Endodermal cell (in vitro differentiated cells): ENCODE data around the gene IL10RA. TPM values are rescaled to one million over a fixed set of nuclear protein-coding genes. Genes with fewer than 3 reads are reported as not detected.

Experiments used
- DNase-seq: peaks from one replicate; pipeline ENCODE4 v3.0.0-alpha.2; 2017
- H3K27ac ChIP-seq: 2 replicates; pipeline ENCODE4 v1.5.1; 2013; ENCODE audit warnings: mild to moderate bottlenecking, low read depth, low read length, moderate library complexity
- H3K27me3 ChIP-seq: 2 replicates; pipeline ENCODE4 v1.6.1; 2013; ENCODE audit warnings: mild to moderate bottlenecking, low read length, moderate library complexity; ENCODE audit not compliant: insufficient read depth, control insufficient read depth, poor library complexity, severe bottlenecking
- H3K36me3 ChIP-seq: 2 replicates; pipeline ENCODE4 v1.7.0; 2013; ENCODE audit warnings: mild to moderate bottlenecking, low read length, moderate library complexity; ENCODE audit not compliant: control insufficient read depth, insufficient read depth
- H3K4me1 ChIP-seq: one replicate; pipeline ENCODE4 v1.7.0; 2013; ENCODE audit warnings: low read length; ENCODE audit not compliant: control insufficient read depth, insufficient read depth
- H3K4me3 ChIP-seq: 2 replicates; pipeline ENCODE4 v1.5.1; 2013; ENCODE audit warnings: mild to moderate bottlenecking, low read length, moderate library complexity
- H3K9ac ChIP-seq: 2 replicates; pipeline ENCODE4 v1.6.1; 2013; ENCODE audit warnings: mild to moderate bottlenecking, low read length, moderate library complexity; ENCODE audit not compliant: poor library complexity, severe bottlenecking; ENCODE audit errors: extremely low read depth
- H3K9me3 ChIP-seq: 2 replicates; pipeline ENCODE4 v1.6.1; 2013; ENCODE audit warnings: mild to moderate bottlenecking, low read length, moderate library complexity; ENCODE audit not compliant: control insufficient read depth
- H3K27ac Mint-ChIP-seq: 2 replicates; pipeline ENCODE4 v1.8.0; 2020; ENCODE audit warnings: mixed read lengths
- H3K27me3 Mint-ChIP-seq: 2 replicates; pipeline ENCODE4 v1.8.0; 2021; ENCODE audit warnings: mild to moderate bottlenecking, mixed read lengths; ENCODE audit not compliant: insufficient read depth
- H3K36me3 Mint-ChIP-seq: 2 replicates; pipeline ENCODE4 v1.8.0; 2020; ENCODE audit warnings: low read depth, mixed read lengths
- H3K4me1 Mint-ChIP-seq: 2 replicates; pipeline ENCODE4 v1.8.0; 2020; ENCODE audit warnings: mixed read lengths
- H3K4me3 Mint-ChIP-seq: 2 replicates; pipeline ENCODE4 v1.8.0; 2020; ENCODE audit warnings: mild to moderate bottlenecking, moderate library complexity, mixed read lengths
- H3K9me3 Mint-ChIP-seq: 2 replicates; pipeline ENCODE4 v1.8.0; 2020; ENCODE audit warnings: mild to moderate bottlenecking, mixed read lengths
- WGBS, 2 experiments: methylation state at CpG; one replicate each; pipeline versions ENCODE4 v1.1.5 to v1.1.7; 2013; ENCODE audit warnings: missing lambda C conversion rate in 2 of 2, mixed read lengths in 1 of 2; ENCODE audit not compliant: insufficient coverage in 1 of 2, insufficient read length in 1 of 2; 5-methylcytosine and 5-hydroxymethylcytosine counted together
- total RNA-seq, 2 donors: library from RNA; stranded (reverse); fragmentation: NEBNext Ultra II Directional in 1 of 2; extraction: Animal tissue kit (Norgen Biotek cat#: 25700) in 1 of 2; gene quantifications; 2 replicates in 1 of 2; 3 replicates in 1 of 2; pipeline ENCODE4 v1.2.1, GENCODE V29; 2021
- TF ChIP-seq, protein P1 (sequence below): fragments of 200-600 bp; sonication (generic); conservative IDR thresholded peaks from 2 replicates; pipeline ENCODE4 v1.5.0; 2021; ENCODE audit warnings: antibody characterized with exemption, mild to moderate bottlenecking

The IL10RA gene
- total RNA-seq, 2 donors from 2014 or later: 0.46 to 0.51 TPM

DNA sequence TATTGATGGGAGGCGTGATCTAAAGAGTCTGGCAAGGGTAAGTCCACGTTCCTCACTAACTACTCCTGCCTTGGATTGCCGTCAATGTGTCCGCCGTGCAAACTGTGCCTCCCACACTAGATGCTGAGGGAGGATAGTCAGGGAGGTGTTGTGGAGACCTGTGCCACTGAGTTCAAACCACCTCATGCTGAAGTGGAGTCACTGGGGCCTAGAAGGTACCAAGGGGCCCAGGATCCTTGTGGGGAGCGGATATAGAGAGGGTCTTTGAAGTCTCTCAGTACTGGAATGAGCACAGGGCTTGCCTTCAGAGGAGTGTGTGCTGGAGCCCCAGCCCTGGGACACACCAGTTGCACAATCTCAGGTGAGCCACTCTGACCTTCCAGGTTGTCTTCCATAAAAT lies 63.6 kb downstream of the IL10RA start:
- Histone ChIP-seq H3K36me3 (no peaks in the 10 kb centered on the region), H3K4me3 (no peak overlapping the region), H3K27ac (no peak overlapping the region), H3K27me3 (no peaks in the 10 kb centered on the region), H3K9me3 (no peaks in the 10 kb centered on the region), H3K9ac (no peak overlapping the region), H3K4me1 (no peaks in the 10 kb centered on the region)
- Mint-ChIP-seq H3K9me3 (no peaks in the 10 kb centered on the region), H3K27ac (no peak overlapping the region), H3K4me1 (peaks cover 5% of the 10 kb centered on the region), H3K4me3 (no peak overlapping the region), H3K36me3 (no peaks in the 10 kb centered on the region), H3K27me3 (peaks cover 4% of the 10 kb centered on the region)
- no peak for DNase-seq
- TF ChIP-seq, protein P1, sequence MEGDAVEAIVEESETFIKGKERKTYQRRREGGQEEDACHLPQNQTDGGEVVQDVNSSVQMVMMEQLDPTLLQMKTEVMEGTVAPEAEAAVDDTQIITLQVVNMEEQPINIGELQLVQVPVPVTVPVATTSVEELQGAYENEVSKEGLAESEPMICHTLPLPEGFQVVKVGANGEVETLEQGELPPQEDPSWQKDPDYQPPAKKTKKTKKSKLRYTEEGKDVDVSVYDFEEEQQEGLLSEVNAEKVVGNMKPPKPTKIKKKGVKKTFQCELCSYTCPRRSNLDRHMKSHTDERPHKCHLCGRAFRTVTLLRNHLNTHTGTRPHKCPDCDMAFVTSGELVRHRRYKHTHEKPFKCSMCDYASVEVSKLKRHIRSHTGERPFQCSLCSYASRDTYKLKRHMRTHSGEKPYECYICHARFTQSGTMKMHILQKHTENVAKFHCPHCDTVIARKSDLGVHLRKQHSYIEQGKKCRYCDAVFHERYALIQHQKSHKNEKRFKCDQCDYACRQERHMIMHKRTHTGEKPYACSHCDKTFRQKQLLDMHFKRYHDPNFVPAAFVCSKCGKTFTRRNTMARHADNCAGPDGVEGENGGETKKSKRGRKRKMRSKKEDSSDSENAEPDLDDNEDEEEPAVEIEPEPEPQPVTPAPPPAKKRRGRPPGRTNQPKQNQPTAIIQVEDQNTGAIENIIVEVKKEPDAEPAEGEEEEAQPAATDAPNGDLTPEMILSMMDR: no peak
- 93 to 95% methylated on average over 5 to 6 of the region's 6 CpGs for WGBS, 2 experiments

DNA sequence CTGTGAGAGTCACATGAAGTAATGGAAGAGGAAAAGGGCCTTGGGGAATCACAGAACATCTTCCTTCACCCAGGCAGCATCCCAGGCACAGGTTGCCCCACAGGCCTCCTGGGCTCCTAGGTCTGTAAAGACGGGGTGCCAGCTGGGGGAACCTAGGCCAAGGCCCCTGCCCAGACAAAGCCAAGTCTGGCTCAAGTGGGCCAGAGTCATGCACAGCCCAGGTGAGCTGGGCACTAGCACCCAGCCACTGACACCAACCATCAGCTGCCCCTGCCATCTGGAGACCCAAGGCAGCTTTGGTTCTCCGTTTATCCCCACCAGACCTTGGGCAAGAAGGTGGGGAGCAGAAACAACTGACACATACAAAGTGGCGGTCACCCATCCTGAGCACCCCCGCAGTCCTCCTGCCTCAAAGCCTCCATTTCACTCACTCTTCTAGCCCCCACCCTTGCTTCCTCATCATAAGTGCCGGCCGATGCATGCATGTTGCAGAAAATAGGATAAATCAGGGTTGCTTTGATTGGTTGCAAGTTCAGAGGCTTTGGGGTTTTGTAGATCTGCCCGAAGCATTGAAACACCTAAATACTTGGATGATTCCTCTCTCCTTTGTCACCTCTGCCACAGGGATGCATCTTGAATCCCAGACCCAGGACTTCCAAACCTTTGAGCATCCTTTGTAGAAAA lies 64.2 kb downstream of the IL10RA start:
- no peak overlapping the region for H3K4me3 ChIP-seq
- H3K9ac ChIP-seq: no peak overlapping the region
- H3K4me1 ChIP-seq: no peaks in the 10 kb centered on the region
- no peaks in the 10 kb centered on the region for H3K9me3 Mint-ChIP-seq
- H3K27ac ChIP-seq: no peak overlapping the region
- no peak overlapping the region for H3K4me3 Mint-ChIP-seq
- 86 to 90% methylated on average over 2 to 7 of the region's 7 CpGs for WGBS, 2 experiments
- DNase-seq: no peak
- H3K27me3 Mint-ChIP-seq: peaks cover 3% of the 10 kb centered on the region
- H3K36me3 ChIP-seq: no peaks in the 10 kb centered on the region
- H3K4me1 Mint-ChIP-seq: peaks cover 5% of the 10 kb centered on the region
- no peak overlapping the region for H3K27ac Mint-ChIP-seq
- H3K36me3 Mint-ChIP-seq: no peaks in the 10 kb centered on the region
- no peaks in the 10 kb centered on the region for H3K27me3 ChIP-seq
- H3K9me3 ChIP-seq: no peaks in the 10 kb centered on the region
- TF ChIP-seq, protein P1: no peak

Other genes with a start within 250 kb of the IL10RA start
- gene DSCAML1, start 189.2 kb upstream of the IL10RA start, total RNA-seq: 10 to 100 TPM in 1 of 2 donors, 1 to 10 TPM in 1; 5.6 to 10.9 TPM
- gene FXYD2, start 161.7 kb upstream of the IL10RA start, total RNA-seq: 1 to 10 TPM; 3.0 TPM
- 10 to 100 TPM; 54.1 to 61.8 TPM for gene FXYD6, start 109.7 kb upstream of the IL10RA start, total RNA-seq
- gene TMPRSS13, start 57.0 kb upstream of the IL10RA start, total RNA-seq: 1 to 10 TPM; 2.5 to 6.4 TPM
- not detected for gene TMPRSS4, start 90.7 kb downstream of the IL10RA start, total RNA-seq
- not detected for gene SMIM35, start 100.6 kb downstream of the IL10RA start, total RNA-seq
- under 1 TPM; 0.15 to 0.20 TPM for gene SCN4B, start 166.4 kb downstream of the IL10RA start, total RNA-seq
- under 1 TPM; 0.11 to 0.20 TPM for gene SCN2B, start 190.2 kb downstream of the IL10RA start, total RNA-seq
- gene JAML, start 238.6 kb downstream of the IL10RA start, total RNA-seq: under 1 TPM; 0.40 to 0.55 TPM